Measurements from ENCODE around the gene MGMT.

- TF ChIP-seq, protein P1, sequence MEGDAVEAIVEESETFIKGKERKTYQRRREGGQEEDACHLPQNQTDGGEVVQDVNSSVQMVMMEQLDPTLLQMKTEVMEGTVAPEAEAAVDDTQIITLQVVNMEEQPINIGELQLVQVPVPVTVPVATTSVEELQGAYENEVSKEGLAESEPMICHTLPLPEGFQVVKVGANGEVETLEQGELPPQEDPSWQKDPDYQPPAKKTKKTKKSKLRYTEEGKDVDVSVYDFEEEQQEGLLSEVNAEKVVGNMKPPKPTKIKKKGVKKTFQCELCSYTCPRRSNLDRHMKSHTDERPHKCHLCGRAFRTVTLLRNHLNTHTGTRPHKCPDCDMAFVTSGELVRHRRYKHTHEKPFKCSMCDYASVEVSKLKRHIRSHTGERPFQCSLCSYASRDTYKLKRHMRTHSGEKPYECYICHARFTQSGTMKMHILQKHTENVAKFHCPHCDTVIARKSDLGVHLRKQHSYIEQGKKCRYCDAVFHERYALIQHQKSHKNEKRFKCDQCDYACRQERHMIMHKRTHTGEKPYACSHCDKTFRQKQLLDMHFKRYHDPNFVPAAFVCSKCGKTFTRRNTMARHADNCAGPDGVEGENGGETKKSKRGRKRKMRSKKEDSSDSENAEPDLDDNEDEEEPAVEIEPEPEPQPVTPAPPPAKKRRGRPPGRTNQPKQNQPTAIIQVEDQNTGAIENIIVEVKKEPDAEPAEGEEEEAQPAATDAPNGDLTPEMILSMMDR (IDR thresholded peaks at IDR 0.05): no peak
- no peak for TF ChIP-seq POLR2A (IDR thresholded peaks at IDR 0.05)
- TF ChIP-seq POLR2AphosphoS5 (IDR thresholded peaks at IDR 0.05): no peak
These were observed 28.7 kb downstream of the MGMT start for GRCh38 chr10:129495698-129496097.
